Neural cell (in vitro differentiated cells): ENCODE measurements around the gene RPGRIP1L. TPM values are rescaled to one million over a fixed set of nuclear protein-coding genes. Genes with fewer than 3 reads are reported as not detected.

ENCODE experiments used
- H2AFZ ChIP-seq: fragments of 200-600, 300-800 bp; sonication (generic), shearing (Covaris generic); 2 replicates; pipeline ENCODE4 v1.6.0; 2014; ENCODE audit warnings: low read depth, mild to moderate bottlenecking, antibody characterized with exemption, low read length, moderate library complexity
- H3F3A ChIP-seq: fragments of 200-600 bp; shearing (Covaris generic); 2 replicates; pipeline ENCODE4 v1.6.1; 2016; ENCODE audit warnings: mild to moderate bottlenecking, moderate library complexity, mixed read lengths, antibody characterized with exemption, low read length; ENCODE audit not compliant: insufficient read depth, poor library complexity, severe bottlenecking
- H3K27ac ChIP-seq: fragments of 200-600, 300-800 bp; sonication (generic), shearing (Covaris generic); 2 replicates; pipeline ENCODE4 v1.5.1; 2014; ENCODE audit warnings: mild to moderate bottlenecking, low read length, moderate library complexity
- H3K27me3 ChIP-seq: fragments of 300-800, 200-600 bp; sonication (generic), shearing (Covaris generic); 2 replicates; pipeline ENCODE4 v1.6.0; 2014; ENCODE audit warnings: mild to moderate bottlenecking, low read depth, low read length, moderate library complexity; ENCODE audit not compliant: insufficient read depth
- H3K36me3 ChIP-seq: fragments of 300-800, 200-600 bp; sonication (generic), shearing (Covaris generic); 2 replicates; pipeline ENCODE4 v1.5.1; 2014; ENCODE audit warnings: mild to moderate bottlenecking, antibody characterized with exemption, low read length, moderate library complexity; ENCODE audit not compliant: insufficient read depth
- H3K4me2 ChIP-seq: fragments of 300-800, 200-600 bp; sonication (generic), shearing (Covaris generic); 2 replicates; pipeline ENCODE4 v1.6.0; 2014; ENCODE audit warnings: mild to moderate bottlenecking, low read length
- H3K4me3 ChIP-seq: fragments of 300-800, 200-600 bp; sonication (generic), shearing (Covaris generic); 2 replicates; pipeline ENCODE4 v1.5.1; 2014; ENCODE audit warnings: mild to moderate bottlenecking, low read length, moderate library complexity
- H3K79me2 ChIP-seq: fragments of 200-600 bp; shearing (Covaris generic); replicated peaks from 2 replicates; pipeline ENCODE4 v1.6.0; 2014; ENCODE audit warnings: mild to moderate bottlenecking, low read length, moderate library complexity; ENCODE audit not compliant: insufficient read depth
- H3K9ac ChIP-seq: fragments of 300-800, 200-600 bp; sonication (generic), shearing (Covaris generic); 2 replicates; pipeline ENCODE4 v1.6.1; 2016; ENCODE audit warnings: mild to moderate bottlenecking, low read length, mixed read lengths
- H3K9me2 ChIP-seq: fragments of 200-600 bp; shearing (Covaris generic); 2 replicates; pipeline ENCODE4 v1.6.1; 2016; ENCODE audit warnings: mild to moderate bottlenecking, low read length, mixed read lengths; ENCODE audit not compliant: insufficient read depth
- H3K9me3 ChIP-seq: fragments of 200-600, 300-800 bp; sonication (generic), shearing (Covaris generic); 2 replicates; pipeline ENCODE4 v1.6.1; 2016; ENCODE audit warnings: mild to moderate bottlenecking, mixed run types, low read length, moderate library complexity, mixed read lengths
- H4K20me1 ChIP-seq: fragments of 200-600 bp; shearing (Covaris generic); 2 replicates; pipeline ENCODE4 v1.6.1; 2016; ENCODE audit warnings: mild to moderate bottlenecking, mixed run types; ENCODE audit not compliant: insufficient read depth
- CTCF ChIP-seq: fragments of 450-650 bp; IDR thresholded peaks from 2 replicates; pipeline ENCODE4 v1.5.1; 2014; ENCODE audit warnings: antibody characterized with exemption, mild to moderate bottlenecking, moderate library complexity; ENCODE audit not compliant: poor library complexity, severe bottlenecking
- EP300 ChIP-seq: fragments of 450-650 bp; conservative IDR thresholded peaks from 2 replicates; pipeline ENCODE4 v1.6.1; 2014; ENCODE audit warnings: antibody characterized with exemption, mild to moderate bottlenecking, moderate library complexity; ENCODE audit not compliant: poor library complexity, severe bottlenecking
- EZH2 ChIP-seq: fragments of 200-600, 300-800 bp; shearing (Covaris generic), sonication (generic); IDR thresholded peaks from 2 replicates; pipeline ENCODE4 v1.6.1; 2014; ENCODE audit warnings: antibody characterized with exemption, low read length, borderline replicate concordance, mild to moderate bottlenecking; ENCODE audit not compliant: insufficient read depth, poor library complexity, severe bottlenecking
- MXI1 ChIP-seq: fragments of 450-650 bp; conservative IDR thresholded peaks from 2 replicates; pipeline ENCODE4 v1.6.1; 2014; ENCODE audit warnings: antibody characterized with exemption, mild to moderate bottlenecking; ENCODE audit not compliant: poor library complexity, severe bottlenecking
- POLR2AphosphoS5 ChIP-seq: IDR thresholded peaks from 2 replicates; pipeline ENCODE4 v1.6.1; 2012
- RAD21 ChIP-seq: fragments of 450-650 bp; conservative IDR thresholded peaks from 2 replicates; pipeline ENCODE4 v1.6.1; 2014; ENCODE audit warnings: antibody characterized with exemption, mild to moderate bottlenecking, moderate library complexity
- REST ChIP-seq: IDR thresholded peaks from 2 replicates; pipeline ENCODE4 v1.6.1; 2012; ENCODE audit warnings: borderline replicate concordance
- SMC3 ChIP-seq: fragments of 450-650 bp; conservative IDR thresholded peaks from 2 replicates; pipeline ENCODE4 v1.6.1; 2014; ENCODE audit warnings: antibody characterized with exemption, mild to moderate bottlenecking, moderate library complexity; ENCODE audit not compliant: poor library complexity
- TAF1 ChIP-seq: IDR thresholded peaks from 2 replicates; pipeline ENCODE4 v1.6.1; 2012; ENCODE audit warnings: low read depth
- polyA plus RNA-seq: library from polyadenylated mRNA; depleted of rRNA; stranded (reverse); fragments of >200 nt; gene quantifications from 2 replicates; pipeline ENCODE4 v1.2.3, GENCODE V29; 2014

Gene RPGRIP1L
- polyA plus RNA-seq, 1 donor from 2014 or later, result 24.6 TPM

- peaks cover 17% of the 10 kb centered on the region for H3K27me3 ChIP-seq
- no peak overlapping the region for H3K9ac ChIP-seq
- no peaks in the 10 kb centered on the region for H3F3A ChIP-seq
- TF ChIP-seq EP300 (no peak), EZH2 (no peak), TAF1 (no peak), MXI1 (no peak), RAD21 (no peak), POLR2AphosphoS5 (no peak), SMC3 (no peak), CTCF (no peak), REST (no peak)
- no peaks in the 10 kb centered on the region for H3K9me3 ChIP-seq
- no peak overlapping the region for H3K27ac ChIP-seq
- no peak overlapping the region for H2AFZ ChIP-seq
- H3K79me2 ChIP-seq, result no peaks in the 10 kb centered on the region
- no peaks in the 10 kb centered on the region for H4K20me1 ChIP-seq
- no peaks in the 10 kb centered on the region for H3K9me2 ChIP-seq
- no peak overlapping the region for H3K4me2 ChIP-seq
- H3K36me3 ChIP-seq, result peaks cover 6% of the 10 kb centered on the region
- H3K4me3 ChIP-seq, result no peak overlapping the region
Measured at GRCh38 chr16:53608094-53608493, 95.6 kb downstream of the RPGRIP1L start.

GRCh38 chr16:53605831-53606400 is 97.7 kb downstream of the RPGRIP1L start:
- Histone ChIP-seq H3K4me2 (no peak overlapping the region), H3K79me2 (no peaks in the 10 kb centered on the region), H3K36me3 (peaks cover 6% of the 10 kb centered on the region), H3K27ac (no peak overlapping the region), H4K20me1 (no peaks in the 10 kb centered on the region), H3F3A (no peaks in the 10 kb centered on the region), H3K9ac (no peak overlapping the region), H2AFZ (no peak overlapping the region), H3K27me3 (peaks cover 17% of the 10 kb centered on the region), H3K9me2 (no peaks in the 10 kb centered on the region), H3K9me3 (no peaks in the 10 kb centered on the region), H3K4me3 (no peak overlapping the region)
- TF ChIP-seq MXI1 (no peak), TAF1 (no peak), RAD21 (no peak), SMC3 (no peak), REST (no peak)
